GM18499 (cell line): Measurements from ENCODE around the gene COX8C.
"Not testable (repeated sequence)": the region's sequence is repeated elsewhere in the genome, so short reads cannot be mapped to it uniquely, and the experiment has no call there.

Experiments used
- ATAC-seq: cut with Tn5 transposase; IDR thresholded peaks from one replicate; pipeline ENCODE4 v1.9.1; 2021; ENCODE audit warnings: moderate number of reproducible peaks; ENCODE audit not compliant: insufficient read depth, unreplicated experiment

COX8C gene

GRCh38 chr14:93354873-93355272 lies 7.9 kb downstream of the COX8C start:
- not testable (repeated sequence) for ATAC-seq

GRCh38 chr14:93368996-93369712 lies 22.2 kb downstream of the COX8C start:
- ATAC-seq = no peak

GRCh38 chr14:93369713-93370266 lies 22.8 kb downstream of the COX8C start:
- ATAC-seq = no peak

- ATAC-seq = peak; percentile 62
Observed at GRCh38 chr14:93375673-93376156, 28.7 kb downstream of the COX8C start.

- no peak for ATAC-seq
Observed at GRCh38 chr14:93379831-93380230, 32.8 kb downstream of the COX8C start.

- ATAC-seq = peak; percentile 61
Observed at GRCh38 chr14:93381644-93382043, 34.7 kb downstream of the COX8C start.

- not testable (repeated sequence) for ATAC-seq
Observed at GRCh38 chr14:93384256-93384655, 37.3 kb downstream of the COX8C start.

GRCh38 chr14:93395231-93395630 lies 48.2 kb downstream of the COX8C start:
- no peak for ATAC-seq

- ATAC-seq = no peak
Observed at GRCh38 chr14:93396456-93396855, 49.5 kb downstream of the COX8C start.
